GM19328 (cell line): ENCODE data around the gene WFIKKN2.

Source experiments
- ATAC-seq: cut with Tn5 transposase; IDR thresholded peaks from one replicate; pipeline ENCODE4 v1.9.1; 2021; ENCODE audit warnings: mild to moderate bottlenecking, moderate library complexity; ENCODE audit not compliant: unreplicated experiment

The WFIKKN2 gene

GRCh38 chr17:50834429-50835300, 721 bp upstream of the WFIKKN2 start:
- ATAC-seq: no peak

- ATAC-seq: no peak
Observed at GRCh38 chr17:50836826-50837225, 1.4 kb downstream of the WFIKKN2 start.

DNA sequence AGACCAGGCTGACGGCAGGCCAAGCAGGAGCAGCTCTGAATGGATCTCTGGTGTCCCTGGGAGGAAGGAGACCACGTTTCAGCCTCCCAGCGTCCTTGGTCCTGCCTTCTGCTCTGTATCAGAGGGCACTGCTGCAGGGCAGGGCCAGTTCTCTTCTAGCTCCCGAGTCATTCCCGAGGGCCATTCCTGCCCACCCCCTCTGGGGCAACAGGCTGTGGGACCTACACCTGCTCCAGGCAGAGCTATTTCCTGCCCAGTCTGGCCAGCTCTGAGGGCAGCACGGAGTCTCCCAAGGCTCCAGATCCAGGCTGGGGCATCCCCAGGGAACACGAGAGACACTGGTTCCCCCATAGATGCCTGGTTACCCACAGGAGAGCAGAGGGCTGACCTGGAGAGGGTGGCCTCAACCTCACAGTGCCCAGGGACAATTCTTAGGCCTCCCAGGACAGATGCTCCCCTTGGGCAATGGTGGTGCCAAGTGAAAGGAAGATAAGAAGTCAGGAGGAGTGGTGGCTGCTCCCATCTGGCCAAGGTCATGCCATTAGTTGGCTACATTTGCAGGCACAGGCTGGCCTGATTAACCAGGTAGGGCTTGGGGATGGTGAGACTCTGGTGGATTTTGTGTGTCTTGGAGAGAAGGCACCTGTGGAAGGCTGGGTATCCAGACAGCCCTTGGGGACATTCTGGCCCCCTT, 2.0 kb downstream of the WFIKKN2 start:
- ATAC-seq: no peak

DNA sequence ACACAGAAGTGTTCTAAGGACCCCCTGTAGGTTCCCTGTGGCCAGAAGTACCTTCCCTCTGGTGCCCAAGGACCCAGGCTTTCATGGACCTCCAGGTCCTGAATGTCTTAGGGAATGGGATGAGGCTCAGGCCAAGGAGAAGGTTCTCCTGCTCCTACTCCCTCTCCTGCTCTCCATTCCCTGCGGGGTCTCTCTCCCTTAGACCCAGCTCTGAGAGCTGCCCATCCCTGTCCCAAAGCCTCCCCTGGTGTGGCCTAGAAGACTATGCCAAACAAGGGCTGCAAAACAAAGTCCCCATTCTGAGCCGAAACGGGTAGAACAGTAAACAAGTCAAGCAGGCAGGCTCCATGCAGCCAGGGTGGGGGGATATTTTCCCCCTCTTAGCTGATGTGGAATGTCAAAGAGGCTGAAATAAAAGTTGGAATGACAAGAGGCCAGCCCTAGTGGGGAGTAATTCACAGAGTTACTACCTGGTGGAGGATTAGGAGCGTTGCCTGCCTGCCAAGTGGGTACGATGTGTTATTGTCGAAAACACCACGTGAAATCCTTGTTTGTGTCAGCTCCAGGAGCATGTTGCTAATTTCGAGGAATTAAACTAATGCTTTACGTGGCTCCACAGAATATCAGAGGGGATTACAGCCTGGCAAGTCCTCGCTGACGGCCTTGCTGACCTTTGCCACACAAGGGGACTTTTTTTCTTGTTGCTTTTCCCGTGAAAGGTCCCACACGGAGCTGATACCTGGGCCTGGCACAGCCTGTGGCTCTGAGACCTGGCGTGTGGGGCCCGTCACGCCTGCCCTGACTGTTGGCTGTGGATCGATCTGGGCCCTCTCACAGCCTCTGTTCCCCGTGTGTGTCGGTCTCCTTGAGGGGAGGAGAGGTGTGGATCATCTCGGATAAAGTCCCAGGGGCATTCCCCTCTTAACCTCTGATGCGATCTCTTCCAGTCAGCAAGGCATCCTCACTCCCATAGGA, 2.9 kb downstream of the WFIKKN2 start:
- ATAC-seq: no peak

- ATAC-seq: no peak
Observed at GRCh38 chr17:50839591-50840310, 4.4 kb downstream of the WFIKKN2 start.

DNA sequence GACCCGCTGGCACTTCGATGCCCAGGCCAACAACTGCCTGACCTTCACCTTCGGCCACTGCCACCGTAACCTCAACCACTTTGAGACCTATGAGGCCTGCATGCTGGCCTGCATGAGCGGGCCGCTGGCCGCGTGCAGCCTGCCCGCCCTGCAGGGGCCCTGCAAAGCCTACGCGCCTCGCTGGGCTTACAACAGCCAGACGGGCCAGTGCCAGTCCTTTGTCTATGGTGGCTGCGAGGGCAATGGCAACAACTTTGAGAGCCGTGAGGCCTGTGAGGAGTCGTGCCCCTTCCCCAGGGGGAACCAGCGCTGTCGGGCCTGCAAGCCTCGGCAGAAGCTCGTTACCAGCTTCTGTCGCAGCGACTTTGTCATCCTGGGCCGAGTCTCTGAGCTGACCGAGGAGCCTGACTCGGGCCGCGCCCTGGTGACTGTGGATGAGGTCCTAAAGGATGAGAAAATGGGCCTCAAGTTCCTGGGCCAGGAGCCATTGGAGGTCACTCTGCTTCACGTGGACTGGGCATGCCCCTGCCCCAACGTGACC, 5.0 kb downstream of the WFIKKN2 start:
- ATAC-seq: no peak

DNA sequence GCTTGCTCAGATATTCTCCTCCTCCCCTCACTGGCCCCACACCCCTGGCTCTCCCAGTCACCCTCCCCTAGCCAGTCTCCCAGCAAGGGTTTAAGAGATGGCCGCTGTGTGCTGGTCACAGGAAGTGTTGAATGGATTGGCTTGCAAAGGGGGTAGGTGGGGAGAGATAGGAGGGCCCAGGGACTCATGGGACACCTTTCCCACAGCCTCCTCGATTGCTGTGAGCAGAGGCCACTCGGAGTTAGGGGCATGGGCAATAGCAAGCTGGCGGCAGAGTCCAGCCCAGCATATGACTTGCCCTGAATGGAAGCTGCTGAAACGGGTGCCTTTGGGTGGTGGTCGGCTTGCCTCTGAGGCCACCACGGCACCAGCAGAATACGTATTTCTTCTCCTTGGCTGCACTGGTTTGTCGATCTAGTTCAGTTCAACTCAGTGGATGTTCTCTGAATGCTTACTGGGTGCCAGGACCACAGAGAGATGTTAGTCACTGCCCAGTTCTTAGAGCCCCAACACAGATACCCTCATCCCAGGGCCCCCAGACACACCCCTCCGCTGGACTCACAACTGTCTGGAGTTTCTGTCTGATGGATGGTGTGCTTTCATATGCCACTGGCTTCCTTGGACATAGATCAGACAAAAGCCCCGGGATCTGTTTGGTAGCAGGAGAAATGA, 6.0 kb downstream of the WFIKKN2 start:
- ATAC-seq: no peak

DNA sequence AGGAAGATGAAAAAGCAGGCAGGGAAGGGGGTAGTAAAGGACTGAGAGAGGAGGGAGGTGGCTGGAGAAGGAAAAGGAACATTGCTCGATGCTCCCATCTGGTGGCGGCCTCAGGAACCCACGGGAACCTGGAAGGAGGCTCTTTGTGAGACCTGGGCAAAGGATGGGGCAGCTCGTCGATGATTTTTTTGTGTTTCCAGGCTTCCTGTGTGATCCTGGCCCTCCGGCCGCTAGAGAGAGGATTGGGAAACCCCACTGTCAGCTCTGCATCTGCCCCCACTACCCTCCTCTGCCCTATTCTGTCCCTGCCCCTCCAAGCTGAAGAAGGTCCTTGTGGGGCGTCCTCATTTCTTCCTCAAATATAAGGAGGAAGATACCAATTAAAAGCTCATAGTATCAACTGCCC, 6.6 kb downstream of the WFIKKN2 start:
- no peak for ATAC-seq

DNA sequence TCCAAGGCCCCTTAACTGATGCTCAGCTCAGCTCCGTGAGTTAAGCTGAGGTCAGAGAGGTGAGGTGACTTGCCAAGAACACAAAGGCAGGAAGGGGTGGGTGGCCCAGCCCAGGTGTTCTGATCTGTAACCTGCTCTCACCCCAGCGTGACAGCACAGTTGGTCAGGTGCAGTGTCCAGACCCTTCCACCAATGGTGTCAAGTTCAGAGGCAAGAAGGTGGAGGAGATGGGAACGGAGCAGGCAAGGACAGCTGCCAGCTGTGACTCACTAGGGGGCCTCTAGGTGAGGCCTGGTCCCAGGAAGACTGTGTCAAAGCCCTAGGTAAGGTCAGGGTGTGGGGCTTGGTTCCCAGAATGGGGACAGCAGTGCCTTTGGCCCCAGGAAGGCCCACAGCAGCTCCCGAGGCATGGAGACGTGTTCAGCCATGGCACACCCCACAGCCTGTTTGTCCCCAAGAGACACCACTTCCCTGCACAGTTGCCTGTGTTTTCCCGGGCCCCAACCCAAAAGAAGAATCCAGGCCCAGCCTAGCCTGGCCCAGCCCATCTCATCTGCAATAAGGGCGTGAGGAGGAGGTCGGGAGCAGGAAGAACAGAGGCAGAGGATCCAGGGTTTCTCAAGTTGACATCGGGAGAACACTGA, 7.2 kb downstream of the WFIKKN2 start:
- no peak for ATAC-seq

GRCh38 chr17:50843150-50843905, 7.9 kb downstream of the WFIKKN2 start:
- no peak for ATAC-seq

GRCh38 chr17:50844117-50844700, 8.8 kb downstream of the WFIKKN2 start:
- no peak for ATAC-seq

GRCh38 chr17:50845240-50846147, 10.1 kb downstream of the WFIKKN2 start:
- no peak for ATAC-seq

GRCh38 chr17:50847566-50847965, 12.2 kb downstream of the WFIKKN2 start:
- no peak for ATAC-seq

GRCh38 chr17:50848039-50848438, 12.7 kb downstream of the WFIKKN2 start:
- no peak for ATAC-seq

DNA sequence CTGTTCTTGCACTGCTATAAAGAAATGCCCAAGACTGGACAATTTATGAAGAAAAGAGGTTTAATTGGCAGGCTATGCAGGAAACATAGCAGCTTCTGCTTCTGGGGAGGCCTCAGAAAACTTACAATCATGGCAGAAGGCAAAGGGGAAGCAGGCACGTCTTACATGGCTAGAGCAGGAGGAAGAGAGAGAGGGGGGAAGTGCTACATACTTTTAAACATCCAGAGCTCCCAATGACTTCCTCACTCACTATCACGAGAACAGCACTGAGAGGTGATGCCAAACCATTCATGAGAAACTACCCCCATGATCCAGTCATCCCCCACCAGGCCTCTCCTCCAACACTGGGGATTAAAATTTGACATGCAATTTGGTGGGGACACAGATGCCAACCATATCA, 13.3 kb downstream of the WFIKKN2 start:
- ATAC-seq: no peak

- ATAC-seq: no peak
Observed at GRCh38 chr17:50850640-50851039, 15.3 kb downstream of the WFIKKN2 start.

DNA sequence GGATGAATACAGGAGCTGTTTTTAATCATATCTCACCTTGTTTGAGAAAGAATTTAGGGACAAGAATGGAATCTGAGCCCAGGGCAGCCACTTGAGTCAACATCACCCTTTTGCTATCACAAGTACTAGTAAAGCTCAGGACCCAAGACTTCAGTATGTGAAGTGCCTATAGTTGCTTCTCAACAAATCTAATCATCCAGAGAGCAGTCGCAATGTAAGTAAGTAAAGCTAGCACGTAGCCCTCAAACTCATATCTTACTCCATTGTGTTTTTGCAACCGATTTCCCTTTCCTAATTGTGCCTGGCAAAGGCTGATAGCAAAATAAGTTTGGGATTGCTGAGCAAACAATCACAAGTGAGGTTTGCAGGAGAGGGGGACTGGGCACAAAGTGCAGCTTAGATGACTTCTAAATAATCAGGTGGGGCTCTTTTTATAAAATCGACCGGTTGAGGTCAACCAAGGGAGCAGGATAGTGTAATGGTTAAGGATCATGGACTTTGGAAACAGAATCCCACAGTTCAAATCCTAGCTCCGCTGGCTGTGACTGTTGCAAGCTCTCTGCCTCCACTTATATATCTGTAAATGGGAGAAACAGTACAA, 17.7 kb downstream of the WFIKKN2 start:
- no peak for ATAC-seq
